ENCODE measurements around the gene PPIG.

- TF ChIP-seq POLR2A (IDR thresholded peaks at IDR 0.05), result no peak
- TF ChIP-seq, protein P1, sequence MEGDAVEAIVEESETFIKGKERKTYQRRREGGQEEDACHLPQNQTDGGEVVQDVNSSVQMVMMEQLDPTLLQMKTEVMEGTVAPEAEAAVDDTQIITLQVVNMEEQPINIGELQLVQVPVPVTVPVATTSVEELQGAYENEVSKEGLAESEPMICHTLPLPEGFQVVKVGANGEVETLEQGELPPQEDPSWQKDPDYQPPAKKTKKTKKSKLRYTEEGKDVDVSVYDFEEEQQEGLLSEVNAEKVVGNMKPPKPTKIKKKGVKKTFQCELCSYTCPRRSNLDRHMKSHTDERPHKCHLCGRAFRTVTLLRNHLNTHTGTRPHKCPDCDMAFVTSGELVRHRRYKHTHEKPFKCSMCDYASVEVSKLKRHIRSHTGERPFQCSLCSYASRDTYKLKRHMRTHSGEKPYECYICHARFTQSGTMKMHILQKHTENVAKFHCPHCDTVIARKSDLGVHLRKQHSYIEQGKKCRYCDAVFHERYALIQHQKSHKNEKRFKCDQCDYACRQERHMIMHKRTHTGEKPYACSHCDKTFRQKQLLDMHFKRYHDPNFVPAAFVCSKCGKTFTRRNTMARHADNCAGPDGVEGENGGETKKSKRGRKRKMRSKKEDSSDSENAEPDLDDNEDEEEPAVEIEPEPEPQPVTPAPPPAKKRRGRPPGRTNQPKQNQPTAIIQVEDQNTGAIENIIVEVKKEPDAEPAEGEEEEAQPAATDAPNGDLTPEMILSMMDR (IDR thresholded peaks at IDR 0.05), result no peak
These were observed 99.4 kb downstream of the PPIG start for GRCh38 chr2:169683425-169684134.
